Hematopoietic multipotent progenitor cell (in vitro differentiated cells): ENCODE results near the gene FBXL17. TPM values are rescaled to one million over a fixed set of nuclear protein-coding genes. Genes with fewer than 3 reads are reported as not detected.
"Not testable (repeated sequence)": the region's sequence is repeated elsewhere in the genome, so short reads cannot be mapped to it uniquely, and the experiment has no call there.

Experiments used
- DNase-seq, 3 donors: peaks; one replicate each; pipeline ENCODE4 v3.0.0-alpha.2; 2011 to 2015; ENCODE audit warnings: low read depth in 2 of 3, low spot score in 2 of 3
- total RNA-seq: library from RNA; depleted of rRNA; stranded (reverse); fragments of >200 nt; gene quantifications from one replicate; pipeline ENCODE4 v1.2.3, GENCODE V29; 2012

Gene FBXL17
- total RNA-seq, 1 donor, result 9.4 TPM

GRCh38 chr5:108315829-108316228 lies 66.1 kb downstream of the FBXL17 start:
- DNase-seq, result no peak

GRCh38 chr5:108312258-108312657 lies 69.6 kb downstream of the FBXL17 start:
- DNase-seq, result no peak

GRCh38 chr5:108311682-108312081 lies 70.2 kb downstream of the FBXL17 start:
- DNase-seq, result no peak

GRCh38 chr5:108303611-108304010 lies 78.3 kb downstream of the FBXL17 start:
- no peak for DNase-seq

GRCh38 chr5:108303086-108303485 lies 78.8 kb downstream of the FBXL17 start:
- DNase-seq, result peak in 1 of 3 donors; percentile 1

- DNase-seq, result no peak
Observed at GRCh38 chr5:108297042-108297601, 84.8 kb downstream of the FBXL17 start.

GRCh38 chr5:108295578-108296368 lies 86.1 kb downstream of the FBXL17 start:
- DNase-seq, result no peak

- DNase-seq, result no peak
Observed at GRCh38 chr5:108280960-108281569, 100.8 kb downstream of the FBXL17 start.

- no peak for DNase-seq
Observed at GRCh38 chr5:108280248-108280647, 101.7 kb downstream of the FBXL17 start.

GRCh38 chr5:108278285-108279240 lies 103.3 kb downstream of the FBXL17 start:
- DNase-seq, result no peak

GRCh38 chr5:108276187-108277050 lies 105.5 kb downstream of the FBXL17 start:
- DNase-seq, result no peak

- not testable (repeated sequence) for DNase-seq
Observed at GRCh38 chr5:108274080-108274479, 107.8 kb downstream of the FBXL17 start.

- DNase-seq, result peak in 2 of 3 donors; percentile 18 to 52
Observed at GRCh38 chr5:108271127-108271526, 110.8 kb downstream of the FBXL17 start.

GRCh38 chr5:108266242-108266641 lies 115.7 kb downstream of the FBXL17 start:
- DNase-seq, result no peak

GRCh38 chr5:108264533-108264932 lies 117.4 kb downstream of the FBXL17 start:
- no peak for DNase-seq

GRCh38 chr5:108263338-108263737 lies 118.6 kb downstream of the FBXL17 start:
- DNase-seq, result no peak

GRCh38 chr5:108260858-108261170 lies 121.1 kb downstream of the FBXL17 start:
- no peak for DNase-seq

- peak; percentile 30 to 75 (median 68) for DNase-seq
Observed at GRCh38 chr5:108260117-108260857, 121.6 kb downstream of the FBXL17 start.

- no peak for DNase-seq
Observed at GRCh38 chr5:108259306-108259705, 122.6 kb downstream of the FBXL17 start.
